HG03060 (cell line): Measurements from ENCODE around the gene HMCN2.
"Not testable (repeated sequence)": the region's sequence is repeated elsewhere in the genome, so short reads cannot be mapped to it uniquely, and the experiment has no call there.

Experiments used
- ATAC-seq: cut with Tn5 transposase; IDR thresholded peaks from one replicate; pipeline ENCODE4 v1.9.1; 2021; ENCODE audit warnings: low read depth, moderate number of reproducible peaks; ENCODE audit not compliant: unreplicated experiment

Gene HMCN2

GRCh38 chr9:130237763-130238524 lies 27.6 kb upstream of the HMCN2 start:
- ATAC-seq: no peak

DNA sequence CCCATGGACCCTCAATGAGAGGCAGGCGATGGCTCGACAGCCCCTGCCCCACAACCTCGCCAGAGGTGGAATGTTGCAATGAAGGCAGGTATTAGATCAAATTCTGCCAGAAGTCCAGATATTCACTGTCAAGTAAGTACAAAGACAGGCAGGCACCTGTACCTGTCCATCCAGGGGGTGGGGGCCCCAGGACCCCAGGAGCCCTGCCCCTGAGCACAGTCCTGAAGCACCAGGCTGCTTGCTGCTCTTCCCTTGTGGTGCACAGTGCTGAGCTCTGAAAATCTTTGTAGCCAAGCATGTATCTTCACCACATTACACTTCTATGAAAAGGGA lies 26.2 kb upstream of the HMCN2 start:
- no peak for ATAC-seq

DNA sequence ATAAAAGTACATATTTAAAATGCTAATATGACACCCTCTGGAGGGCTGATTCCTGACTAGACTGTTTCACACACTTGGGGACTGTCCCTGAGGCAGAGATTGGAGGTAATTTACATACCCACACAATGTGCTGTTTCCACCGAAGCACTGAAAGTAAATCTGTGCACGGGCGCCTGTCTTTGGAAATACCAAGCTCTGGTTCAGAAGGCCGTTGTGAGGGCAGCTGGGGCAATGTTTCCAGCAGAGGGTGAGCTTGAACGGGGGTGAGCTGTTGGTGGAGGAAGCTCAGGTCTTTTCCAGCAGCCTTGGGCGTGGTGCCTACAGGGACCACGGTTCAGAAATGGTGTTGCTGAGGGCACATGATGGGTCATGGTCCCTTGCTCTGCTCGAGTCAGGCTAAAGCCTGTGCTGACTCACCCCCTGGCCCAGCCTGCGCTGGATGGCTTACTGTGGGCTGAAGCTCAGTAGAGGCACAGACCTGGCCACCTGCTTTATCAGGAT lies 25.8 kb upstream of the HMCN2 start:
- peak; percentile 46 for ATAC-seq

GRCh38 chr9:130240410-130241197 lies 25.0 kb upstream of the HMCN2 start:
- ATAC-seq: no peak

GRCh38 chr9:130241198-130241535 lies 24.4 kb upstream of the HMCN2 start:
- ATAC-seq: no peak

- no peak for ATAC-seq
Observed at GRCh38 chr9:130242270-130243014, 23.1 kb upstream of the HMCN2 start.

DNA sequence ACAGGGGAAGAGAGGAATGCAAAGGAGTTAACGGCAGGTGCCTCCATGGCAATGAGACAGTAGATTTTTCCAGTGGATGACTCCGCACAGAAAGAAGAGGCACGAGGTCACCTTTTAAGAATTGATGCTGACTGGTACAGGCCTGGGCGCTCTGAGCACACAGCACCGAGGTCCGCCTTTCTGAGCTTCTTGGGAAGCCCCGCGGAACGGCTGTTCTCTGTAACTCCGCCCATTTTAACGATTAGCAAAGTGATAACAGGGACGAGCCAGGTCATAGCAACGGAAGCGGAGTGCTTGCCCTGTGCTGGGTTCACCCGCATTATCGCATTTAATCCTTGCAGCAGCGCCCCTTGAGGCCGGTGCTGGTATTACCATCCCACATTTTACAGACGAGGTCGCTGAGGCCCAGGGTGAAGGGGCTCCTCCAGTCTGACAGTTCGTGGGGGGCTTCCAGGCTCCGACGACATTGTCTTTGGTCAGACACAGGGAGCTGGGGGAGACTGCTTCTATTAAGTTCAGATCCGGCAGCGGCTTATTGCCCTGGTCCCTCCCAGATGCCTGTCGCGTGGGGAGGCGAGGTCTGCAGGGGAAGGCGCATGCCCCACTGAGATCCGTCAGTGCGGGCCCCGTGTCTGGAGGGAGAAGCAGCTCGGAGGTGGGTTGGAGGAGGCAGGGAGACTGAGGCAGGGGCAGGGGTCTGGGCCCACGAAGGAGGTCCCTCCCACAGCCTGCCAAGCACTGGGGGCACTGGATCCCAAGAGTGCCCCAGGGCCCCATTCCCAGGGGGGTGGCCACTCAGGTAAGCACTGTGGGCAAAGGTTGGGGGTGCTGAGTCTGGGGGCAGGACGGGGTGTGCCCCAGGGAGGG lies 22.3 kb upstream of the HMCN2 start:
- no peak for ATAC-seq

GRCh38 chr9:130243882-130244170 lies 21.7 kb upstream of the HMCN2 start:
- ATAC-seq: no peak

DNA sequence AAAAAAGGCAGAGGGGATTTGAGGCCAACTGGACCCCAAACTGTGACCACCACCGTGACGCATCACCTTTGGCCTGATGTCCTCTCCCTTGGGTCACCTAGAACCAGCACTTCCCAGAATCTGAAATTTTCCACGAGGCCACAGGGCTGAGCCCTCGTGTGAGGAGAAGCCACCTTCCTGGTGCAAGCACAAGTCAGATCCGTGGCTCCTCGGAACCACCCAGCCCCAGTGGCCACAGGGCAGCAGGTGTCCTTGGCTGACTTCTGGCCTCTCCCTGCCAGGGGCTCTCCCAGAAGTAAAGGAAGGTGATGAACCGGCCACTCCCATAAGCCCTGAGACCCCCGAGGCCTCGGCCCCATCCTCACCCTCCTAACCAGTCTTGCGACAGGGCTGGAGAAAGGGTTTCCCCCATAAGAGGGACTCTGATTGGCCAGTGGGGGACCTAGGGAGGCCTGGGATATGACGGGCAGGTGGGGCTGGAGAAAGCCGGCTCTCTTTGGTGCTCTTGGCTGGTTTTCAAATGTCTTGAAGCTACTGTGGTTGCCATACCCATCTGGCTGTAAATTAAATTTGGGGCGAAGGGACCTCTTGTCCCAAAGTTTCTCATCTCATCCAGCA lies 20.9 kb upstream of the HMCN2 start:
- ATAC-seq: no peak

GRCh38 chr9:130245474-130245873 lies 20.1 kb upstream of the HMCN2 start:
- ATAC-seq: no peak

DNA sequence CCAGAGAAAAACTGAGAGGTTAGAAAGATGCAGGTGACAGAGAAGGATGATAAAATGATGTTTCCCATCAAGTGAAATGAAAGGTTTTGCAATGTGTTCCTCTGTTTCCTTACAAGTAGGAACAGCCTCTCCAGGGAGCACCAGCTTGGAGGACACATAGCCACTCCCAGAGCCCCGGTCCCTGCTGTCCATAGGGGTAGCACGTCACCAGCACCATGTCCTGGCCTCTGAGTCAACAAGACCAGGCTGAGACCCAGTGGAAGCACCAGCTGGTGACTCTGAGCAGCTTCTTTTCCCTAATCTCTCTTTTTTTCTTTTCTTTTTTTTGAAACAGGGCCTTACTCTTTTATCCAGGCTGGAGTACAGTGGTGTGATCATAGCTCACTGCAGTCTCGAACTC lies 19.4 kb upstream of the HMCN2 start:
- no peak for ATAC-seq

GRCh38 chr9:130254747-130255630 lies 10.6 kb upstream of the HMCN2 start:
- ATAC-seq: no peak

DNA sequence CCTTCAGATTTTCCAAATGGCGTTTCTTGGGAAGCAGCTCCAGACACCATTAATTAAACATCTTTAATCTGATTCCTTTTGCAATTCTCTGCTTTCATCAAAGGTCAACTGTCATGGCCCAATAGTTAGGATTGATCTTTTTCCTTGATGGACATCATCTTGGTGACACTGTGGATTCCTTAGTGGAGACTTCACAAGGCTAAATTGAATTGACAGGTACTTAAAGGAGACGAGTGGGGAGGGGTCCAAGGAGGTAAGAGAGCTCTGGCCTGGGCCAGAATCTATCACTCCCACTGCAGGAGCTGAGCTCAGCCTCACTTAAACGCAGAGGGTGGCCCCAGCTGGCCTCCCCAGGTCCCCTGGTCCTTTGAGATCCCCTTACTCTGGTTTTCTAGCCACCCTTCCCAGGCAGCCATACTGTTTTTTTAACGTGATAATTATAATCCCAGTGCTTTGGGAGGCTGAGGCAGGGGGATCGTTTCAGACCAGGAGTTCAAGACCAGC lies 9.9 kb upstream of the HMCN2 start:
- no peak for ATAC-seq

GRCh38 chr9:130256644-130257043 lies 8.9 kb upstream of the HMCN2 start:
- ATAC-seq: no peak

- ATAC-seq: not testable (repeated sequence)
Observed at GRCh38 chr9:130258137-130258536, 7.4 kb upstream of the HMCN2 start.

GRCh38 chr9:130259044-130259443 lies 6.5 kb upstream of the HMCN2 start:
- no peak for ATAC-seq

DNA sequence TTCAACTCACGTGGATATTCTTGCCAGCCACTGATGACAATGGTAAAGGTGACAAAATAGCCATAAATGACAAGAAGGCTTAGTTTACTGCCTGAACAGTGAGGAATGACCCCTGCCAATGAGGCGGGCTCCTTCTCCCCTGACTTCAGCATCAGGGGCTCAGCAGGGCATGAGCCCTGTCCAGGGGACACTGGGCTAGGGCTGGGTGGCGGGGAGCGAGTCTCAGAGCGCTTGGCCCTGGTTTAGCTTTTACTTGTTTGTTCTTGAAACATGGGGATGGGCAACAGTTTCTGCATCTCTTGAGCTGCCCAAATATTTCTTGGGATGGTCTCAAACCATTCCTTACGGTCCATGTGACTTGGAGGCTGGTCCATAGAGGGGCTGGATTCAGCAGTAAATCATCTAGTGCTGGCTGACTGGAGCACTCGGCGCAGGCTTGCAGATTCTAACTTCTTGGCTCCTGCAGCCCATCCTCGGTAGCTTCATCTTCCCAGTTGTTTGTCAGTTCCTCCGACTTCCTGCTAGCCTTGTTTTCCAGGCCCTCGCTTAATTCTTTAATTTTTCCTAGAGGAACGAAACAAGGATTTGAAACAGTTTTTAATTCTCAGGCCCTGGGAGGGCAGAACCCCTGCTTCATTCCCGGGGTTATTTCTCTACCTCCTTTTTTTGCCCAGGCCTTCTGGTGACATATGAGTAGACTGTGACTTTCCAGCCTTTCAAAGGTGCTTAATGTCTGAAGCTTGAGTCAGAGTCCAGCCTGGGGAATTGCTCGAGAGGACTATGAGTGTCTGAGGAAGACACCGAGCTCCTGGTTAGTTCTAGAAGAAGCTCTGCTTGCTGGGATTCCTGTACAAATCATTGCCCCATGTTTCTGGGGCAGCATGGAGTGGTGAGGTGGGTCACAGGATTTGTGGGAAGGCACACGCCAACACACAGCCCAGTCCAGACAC lies 4.5 kb upstream of the HMCN2 start:
- ATAC-seq: no peak
